Fibroblast of lung (primary cell): ENCODE measurements around the gene ADRA2A. TPM values are rescaled to one million over a fixed set of nuclear protein-coding genes. Genes with fewer than 3 reads are reported as not detected.

Experiments
- DNase-seq, 2 donors: peaks; one replicate each; pipeline versions ENCODE4 v3.0.0 to v3.0.0-alpha.2; 2010; ENCODE audit warnings: low read depth in 2 of 2
- H2AFZ ChIP-seq: 2 replicates; pipeline ENCODE4 v1.5.1; 2012; ENCODE audit warnings: low read length, control low read depth, inconsistent platforms
- H3K27ac ChIP-seq: 2 replicates; pipeline ENCODE4 v1.5.1; 2011; ENCODE audit warnings: low read length, control low read depth; ENCODE audit not compliant: insufficient read depth
- H3K27me3 ChIP-seq: 2 replicates; pipeline ENCODE4 v1.5.1; 2011; ENCODE audit warnings: mild to moderate bottlenecking, low read length; ENCODE audit not compliant: control insufficient read depth, insufficient read depth
- H3K36me3 ChIP-seq: 2 replicates; pipeline ENCODE4 v1.5.1; 2011; ENCODE audit warnings: low read length; ENCODE audit not compliant: control insufficient read depth, insufficient read depth
- H3K4me1 ChIP-seq: 2 replicates; pipeline ENCODE4 v1.5.1; 2011; ENCODE audit warnings: low read length; ENCODE audit not compliant: control insufficient read depth, insufficient read depth; ENCODE audit errors: extremely low read depth
- H3K4me2 ChIP-seq: 2 replicates; pipeline ENCODE4 v1.5.1; 2011; ENCODE audit warnings: low read length, control low read depth; ENCODE audit not compliant: insufficient read depth; ENCODE audit errors: extremely low read depth
- H3K4me3 ChIP-seq, 4 experiments: fragments of 200-600 bp in 1 of 4; sonication (generic) in 1 of 4; replicated peaks in 1 of 4; 2 replicates each; pipeline ENCODE4 v1.5.1; 2011 to 2016; ENCODE audit warnings: low read length in 4 of 4, low read depth in 3 of 4, mild to moderate bottlenecking in 3 of 4, control low read depth in 2 of 4, inconsistent platforms in 1 of 4, mixed read lengths in 1 of 4; ENCODE audit not compliant: insufficient read depth in 1 of 4; ENCODE audit errors: control extremely low read depth in 1 of 4
- H3K79me2 ChIP-seq: 2 replicates; pipeline ENCODE4 v1.5.1; 2012; ENCODE audit warnings: mild to moderate bottlenecking, low read length, inconsistent platforms; ENCODE audit not compliant: control insufficient read depth, insufficient read depth
- H3K9ac ChIP-seq: 2 replicates; pipeline ENCODE4 v1.5.1; 2011; ENCODE audit warnings: mild to moderate bottlenecking, low read length, control low read depth; ENCODE audit not compliant: insufficient read depth
- H3K9me3 ChIP-seq: 2 replicates; pipeline ENCODE4 v1.5.1; 2012; ENCODE audit warnings: low read depth, low read length; ENCODE audit not compliant: control insufficient read depth, insufficient read depth
- H4K20me1 ChIP-seq: 2 replicates; pipeline ENCODE4 v1.5.1; 2011; ENCODE audit warnings: low read length; ENCODE audit not compliant: control insufficient read depth, insufficient read depth; ENCODE audit errors: extremely low read depth
- EZH2 ChIP-seq: IDR thresholded peaks from 2 replicates; pipeline ENCODE4 v1.5.1; 2012; ENCODE audit warnings: low read length, control low read depth, mild to moderate bottlenecking; ENCODE audit errors: missing control alignments
- polyA plus RNA-seq, 2 donors: library from polyadenylated mRNA; depleted of rRNA in 1 of 2; stranded (reverse) in 1 of 2; unstranded in 1 of 2; fragments of >200 nt; gene quantifications; 2 replicates each; pipeline ENCODE4 v1.2.1, GENCODE V29; 2011 to 2012; ENCODE audit warnings: missing spikeins in 1 of 2
- total RNA-seq: library from RNA; depleted of rRNA; stranded (reverse); fragments of >200 nt; gene quantifications from 2 replicates; pipeline ENCODE4 v1.2.1, GENCODE V29; 2014
- TF ChIP-seq, protein P1 (sequence below), 2 donors: IDR thresholded peaks in 1 of 2; conservative IDR thresholded peaks in 1 of 2; 1 replicate in 1 of 2; 2 replicates in 1 of 2; pipeline ENCODE4 v1.5.1; 2011 to 2012; ENCODE audit warnings: low read length in 2 of 2, control low read depth in 1 of 2, inconsistent platforms in 1 of 2, low read depth in 1 of 2, mild to moderate bottlenecking in 1 of 2

The ADRA2A gene
- total and polyA plus RNA-seq, 2 donors (not counting 1 experiment from before 2014, with no cell fraction given): under 0.01 to 0.02 TPM

DNA sequence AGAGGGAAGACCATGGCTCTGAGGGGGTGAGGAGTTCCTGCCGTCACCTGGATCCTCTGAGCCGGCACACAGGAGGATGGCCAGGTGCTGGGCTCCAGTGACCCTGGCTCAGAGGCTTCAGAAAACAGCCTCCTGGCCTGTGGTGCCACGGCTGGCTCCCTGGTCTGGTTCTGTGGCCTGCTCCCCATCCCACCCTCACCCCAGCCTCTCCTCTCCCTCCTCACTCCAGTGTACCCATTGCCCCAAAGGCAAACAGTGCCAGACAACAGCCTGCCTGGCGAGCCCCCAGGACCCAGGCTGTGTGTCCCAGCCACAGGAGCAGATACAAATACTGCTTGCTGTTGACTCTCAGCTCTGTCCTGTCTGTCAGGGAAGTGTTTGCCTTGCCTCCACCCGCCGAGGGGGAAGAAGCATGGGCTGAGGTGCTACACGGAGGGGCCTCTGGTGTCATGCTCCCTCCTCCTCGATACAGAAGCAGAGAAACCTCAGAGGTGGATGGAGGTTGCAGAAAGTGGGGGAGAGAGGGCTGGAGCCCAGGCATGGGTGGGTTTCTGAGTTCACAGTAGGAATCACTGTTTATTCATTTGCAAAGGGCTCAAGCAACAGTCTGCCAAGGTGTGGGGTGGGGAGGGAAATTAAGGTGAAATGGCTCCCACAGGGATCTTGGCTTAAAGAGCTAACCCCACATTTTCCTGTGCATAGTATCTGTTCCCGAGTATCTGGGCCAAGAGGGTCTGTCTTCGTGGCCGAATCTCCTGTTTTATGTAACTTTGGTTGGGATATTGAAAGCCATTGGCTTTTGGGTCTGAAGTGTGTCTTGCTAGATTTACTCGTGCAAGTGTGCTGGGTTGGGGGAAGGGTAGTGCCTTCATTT lies 5.5 kb downstream of the ADRA2A start:
- Histone ChIP-seq H3K27ac (no peak overlapping the region), H3K4me3 (no peak overlapping the region), H3K4me1 (no peaks in the 10 kb centered on the region), H4K20me1 (no peaks in the 10 kb centered on the region), H3K9ac (no peak overlapping the region), H3K9me3 (no peaks in the 10 kb centered on the region), H3K27me3 (peaks cover 15% of the 10 kb centered on the region), H3K79me2 (no peaks in the 10 kb centered on the region), H3K4me2 (no peak overlapping the region), H2AFZ (no peak overlapping the region), H3K36me3 (no peaks in the 10 kb centered on the region)
- TF ChIP-seq, protein P1, sequence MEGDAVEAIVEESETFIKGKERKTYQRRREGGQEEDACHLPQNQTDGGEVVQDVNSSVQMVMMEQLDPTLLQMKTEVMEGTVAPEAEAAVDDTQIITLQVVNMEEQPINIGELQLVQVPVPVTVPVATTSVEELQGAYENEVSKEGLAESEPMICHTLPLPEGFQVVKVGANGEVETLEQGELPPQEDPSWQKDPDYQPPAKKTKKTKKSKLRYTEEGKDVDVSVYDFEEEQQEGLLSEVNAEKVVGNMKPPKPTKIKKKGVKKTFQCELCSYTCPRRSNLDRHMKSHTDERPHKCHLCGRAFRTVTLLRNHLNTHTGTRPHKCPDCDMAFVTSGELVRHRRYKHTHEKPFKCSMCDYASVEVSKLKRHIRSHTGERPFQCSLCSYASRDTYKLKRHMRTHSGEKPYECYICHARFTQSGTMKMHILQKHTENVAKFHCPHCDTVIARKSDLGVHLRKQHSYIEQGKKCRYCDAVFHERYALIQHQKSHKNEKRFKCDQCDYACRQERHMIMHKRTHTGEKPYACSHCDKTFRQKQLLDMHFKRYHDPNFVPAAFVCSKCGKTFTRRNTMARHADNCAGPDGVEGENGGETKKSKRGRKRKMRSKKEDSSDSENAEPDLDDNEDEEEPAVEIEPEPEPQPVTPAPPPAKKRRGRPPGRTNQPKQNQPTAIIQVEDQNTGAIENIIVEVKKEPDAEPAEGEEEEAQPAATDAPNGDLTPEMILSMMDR (conservative IDR thresholded peaks at IDR 0.05 in 1 of 2, IDR thresholded peaks at IDR 0.05 in 1 of 2; ENCODE audit: low read depth in 1 of 2, low read length in 2 of 2): no peak
- no peak for TF ChIP-seq EZH2
- DNase-seq: no peak

DNA sequence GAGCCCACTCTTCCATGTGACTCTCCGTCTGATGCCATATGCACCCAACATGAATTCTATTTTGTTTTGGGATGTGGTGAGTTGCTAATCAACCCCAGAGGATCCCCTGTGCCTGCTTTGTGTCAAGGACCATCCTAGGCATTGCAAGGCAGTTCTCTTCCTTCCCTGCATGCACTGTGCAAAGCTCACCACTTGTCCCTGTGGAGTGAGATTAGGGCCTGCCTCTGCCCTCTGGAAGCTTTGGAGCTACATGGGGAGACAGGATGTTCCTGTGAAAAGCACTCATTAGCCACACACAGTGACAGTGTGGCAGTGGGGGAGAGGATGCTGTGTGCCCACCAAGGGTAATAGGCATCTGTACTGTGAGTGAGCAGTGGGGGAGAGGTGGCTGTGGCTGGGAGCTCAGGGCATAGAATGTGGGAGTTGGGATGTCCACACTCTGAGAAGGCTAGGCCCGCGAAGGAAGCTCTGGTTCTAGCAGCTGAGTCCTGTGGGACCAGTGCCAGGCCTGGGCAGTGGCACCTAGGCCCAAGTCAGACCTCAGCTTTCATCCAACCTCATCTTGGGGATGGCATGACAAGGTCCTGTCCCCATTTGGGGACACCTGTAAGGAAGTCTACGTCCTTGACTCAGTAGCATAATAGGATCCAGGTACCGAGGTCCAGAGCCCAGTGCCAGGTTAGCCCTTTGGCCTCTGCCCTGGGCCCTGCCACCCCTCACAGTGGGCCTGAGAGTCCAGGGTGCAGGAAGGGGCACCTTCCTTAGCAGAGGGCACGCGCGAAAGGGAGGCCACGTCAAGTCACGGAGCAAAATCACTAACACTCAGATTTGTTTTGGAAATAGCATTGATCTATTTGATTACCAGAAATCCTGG lies 6.6 kb downstream of the ADRA2A start:
- H4K20me1 ChIP-seq: no peaks in the 10 kb centered on the region
- no peak overlapping the region for H2AFZ ChIP-seq
- H3K79me2 ChIP-seq: no peaks in the 10 kb centered on the region
- H3K27me3 ChIP-seq: peaks cover 6% of the 10 kb centered on the region
- no peaks in the 10 kb centered on the region for H3K36me3 ChIP-seq
- H3K9ac ChIP-seq: no peak overlapping the region
- no peak overlapping the region for H3K4me3 ChIP-seq
- TF ChIP-seq, protein P1 (conservative IDR thresholded peaks at IDR 0.05 in 1 of 2, IDR thresholded peaks at IDR 0.05 in 1 of 2; ENCODE audit: low read depth in 1 of 2, low read length in 2 of 2): no peak
- TF ChIP-seq EZH2: no peak
- H3K4me2 ChIP-seq: no peak overlapping the region
- H3K4me1 ChIP-seq: no peaks in the 10 kb centered on the region
- no peak overlapping the region for H3K27ac ChIP-seq
- no peak for DNase-seq
- H3K9me3 ChIP-seq: no peaks in the 10 kb centered on the region
